Thyroid gland (tissue), 4 donors: ENCODE measurements around the gene PLCB3. TPM values are rescaled to one million over a fixed set of nuclear protein-coding genes. Genes with fewer than 3 reads are reported as not detected.
A peak's percentile ranks its signal among the peaks of the same experiment; 100 is the strongest.

Experiments
- DNase-seq, 2 donors: peaks; one replicate each; pipeline ENCODE4 v3.0.0-alpha.2; 2019
- H3K27ac ChIP-seq, 3 donors: fragments of 200-600 bp; sonication (generic); 1 replicate in 2 of 3; 2 replicates in 1 of 3; pipeline ENCODE4 v1.5.1; 2016 to 2019; ENCODE audit warnings: mild to moderate bottlenecking in 1 of 3, moderate library complexity in 1 of 3
- H3K27me3 ChIP-seq: fragments of 200-600 bp; sonication (generic); one replicate; pipeline ENCODE4 v1.5.1; 2019
- H3K36me3 ChIP-seq, 2 donors: fragments of 200-600 bp; sonication (generic); one replicate each; pipeline ENCODE4 v1.5.1; 2016 to 2019
- H3K4me1 ChIP-seq, 2 donors: fragments of 200-600 bp; sonication (generic); one replicate each; pipeline ENCODE4 v1.5.1; 2017 to 2019
- H3K4me3 ChIP-seq, 3 donors: fragments of 200-600 bp; sonication (generic); replicated peaks in 1 of 3; 1 replicate in 2 of 3; 2 replicates in 1 of 3; pipeline ENCODE4 v1.5.1; 2016; ENCODE audit warnings: mild to moderate bottlenecking in 1 of 3
- H3K9me3 ChIP-seq: fragments of 200-600 bp; sonication (generic); one replicate; pipeline ENCODE4 v1.5.1; 2017
- CTCF ChIP-seq, 6 experiments: fragments of 200-600 bp in 3 of 6; fragments of 450-650 bp in 3 of 6; sonication (generic) in 3 of 6; IDR thresholded peaks; one replicate each; pipeline ENCODE4 v1.5.1; 2016 to 2019; ENCODE audit warnings: antibody characterized with exemption in 6 of 6, mild to moderate bottlenecking in 2 of 6, inconsistent platforms in 1 of 6, moderate library complexity in 1 of 6
- POLR2A ChIP-seq, 2 donors: fragments of 450-650 bp; IDR thresholded peaks; one replicate each; pipeline ENCODE4 v1.6.1; 2017; ENCODE audit warnings: antibody characterized with exemption in 2 of 2, mild to moderate bottlenecking in 2 of 2, moderate library complexity in 1 of 2
- WGBS, 2 donors: methylation state at CpG; one replicate each; pipeline ENCODE4 v1.1.5; 2017; 5-methylcytosine and 5-hydroxymethylcytosine counted together
- intact Hi-C: fragments of 100-400 bp; cut with DNase I; formaldehyde crosslinking; loops from one replicate; pipeline ENCODE4 v1.15.1; 2023
- total RNA-seq, 4 donors: library from RNA; depleted of rRNA; stranded (reverse); fragments of >200 nt; gene quantifications; one replicate each; pipeline ENCODE4 v1.2.3, GENCODE V29; 2016

PLCB3 gene
- total RNA-seq, 4 donors from 2014 or later = 18.8 to 39.2 (median 23.5) TPM

GRCh38 chr11:64246871-64247728 lies 4.2 kb upstream of the PLCB3 start, which contains the start of gene PPP1R14B:
TSS of gene PPP1R14B (minus strand) at chr11:64246943. CDS start at chr11:64246673, 270 bp downstream.
- intact Hi-C loops = no loop called here
- peak within 1 kb of the TSS; percentile 67 to 90 (median 86) for H3K27ac ChIP-seq
- peaks cover 35 to 39% of the 10 kb centered on the region in 2 donors for H3K4me1 ChIP-seq
- TF ChIP-seq CTCF (IDR thresholded peaks at IDR 0.05) = peak in 3 of 6 experiments; percentile 4 to 30 (median 13)
- peak in 1 of 2 donors; percentile 42 for TF ChIP-seq POLR2A (IDR thresholded peaks at IDR 0.05)
- WGBS, 2 donors = 0 to 3% methylated on average over 6 to 24 of the region's 74 CpGs
- no peaks in the 10 kb centered on the region for H3K27me3 ChIP-seq
- peak within 1 kb of the TSS; percentile 11 to 75 (median 74) for H3K4me3 ChIP-seq
- H3K36me3 ChIP-seq = no peaks in the 10 kb centered on the region
- peak; percentile 91 for DNase-seq
- H3K9me3 ChIP-seq = no peaks in the 10 kb centered on the region

- intact Hi-C loops = no loop called here
- H3K27me3 ChIP-seq = no peaks in the 10 kb centered on the region
- 37 to 40% methylated on average over 31 of the region's 31 CpGs for WGBS, 2 donors
Measured at GRCh38 chr11:64247729-64248531, 3.4 kb upstream of the PLCB3 start.

GRCh38 chr11:64248578-64248977 lies 2.8 kb upstream of the PLCB3 start:
- intact Hi-C loops = no loop called here
- WGBS, 2 donors = 76 to 90% methylated on average over 2 to 7 of the region's 7 CpGs
- no peak for TF ChIP-seq CTCF (IDR thresholded peaks at IDR 0.05)
- no peak for TF ChIP-seq POLR2A (IDR thresholded peaks at IDR 0.05)
- no peak for DNase-seq
- H3K4me3 ChIP-seq = no peak overlapping the region
- H3K36me3 ChIP-seq = no peaks in the 10 kb centered on the region
- no peak overlapping the region for H3K27ac ChIP-seq
- H3K9me3 ChIP-seq = no peaks in the 10 kb centered on the region
- no peaks in the 10 kb centered on the region for H3K27me3 ChIP-seq
- peaks cover 38% of the 10 kb centered on the region in 2 donors for H3K4me1 ChIP-seq

More at GRCh38 chr11:64247729-64248531, 3.4 kb upstream of the PLCB3 start:
- Histone ChIP-seq H3K9me3 (no peaks in the 10 kb centered on the region), H3K4me3 (peak overlapping the region; percentile 11 to 75 (median 74)), H3K27ac (peak overlapping the region in 2 of 3 donors; percentile 86 to 90), H3K36me3 (no peaks in the 10 kb centered on the region), H3K4me1 (peaks cover 35 to 39% of the 10 kb centered on the region in 2 donors)
- TF ChIP-seq CTCF (IDR thresholded peaks at IDR 0.05) (no peak), POLR2A (IDR thresholded peaks at IDR 0.05) (no peak)
- no peak for DNase-seq

GRCh38 chr11:64249038-64249437 lies 2.3 kb upstream of the PLCB3 start:
- no peak overlapping the region for H3K27ac ChIP-seq
- intact Hi-C loops = no loop called here
- no peak overlapping the region for H3K4me3 ChIP-seq
- H3K9me3 ChIP-seq = no peaks in the 10 kb centered on the region
- no peaks in the 10 kb centered on the region for H3K36me3 ChIP-seq
- peaks cover 38% of the 10 kb centered on the region in 2 donors for H3K4me1 ChIP-seq
- TF ChIP-seq POLR2A (IDR thresholded peaks at IDR 0.05) (no peak), CTCF (IDR thresholded peaks at IDR 0.05) (no peak)
- no peaks in the 10 kb centered on the region for H3K27me3 ChIP-seq
- no peak for DNase-seq
- 92 to 93% methylated on average over 2 to 4 of the region's 4 CpGs for WGBS, 2 donors
